Neural progenitor cell (in vitro differentiated cells): ENCODE data around the gene SPATA22.

ENCODE experiments used
- EZH2 ChIP-seq: fragments of 200-600 bp; sonication (generic); IDR thresholded peaks from 2 replicates; pipeline ENCODE4 v1.6.1; 2017; ENCODE audit warnings: antibody characterized with exemption, mild to moderate bottlenecking, moderate library complexity
- EZH2phosphoT487 ChIP-seq: fragments of 200-600 bp; sonication (generic); IDR thresholded peaks from 2 replicates; pipeline ENCODE4 v1.6.1; 2017; ENCODE audit warnings: antibody characterized with exemption
- TF ChIP-seq, protein P1 (sequence below): fragments of 200-600 bp; sonication (generic); IDR thresholded peaks from 2 replicates; pipeline ENCODE4 v1.5.1; 2017; ENCODE audit warnings: antibody characterized with exemption, mild to moderate bottlenecking

DNA sequence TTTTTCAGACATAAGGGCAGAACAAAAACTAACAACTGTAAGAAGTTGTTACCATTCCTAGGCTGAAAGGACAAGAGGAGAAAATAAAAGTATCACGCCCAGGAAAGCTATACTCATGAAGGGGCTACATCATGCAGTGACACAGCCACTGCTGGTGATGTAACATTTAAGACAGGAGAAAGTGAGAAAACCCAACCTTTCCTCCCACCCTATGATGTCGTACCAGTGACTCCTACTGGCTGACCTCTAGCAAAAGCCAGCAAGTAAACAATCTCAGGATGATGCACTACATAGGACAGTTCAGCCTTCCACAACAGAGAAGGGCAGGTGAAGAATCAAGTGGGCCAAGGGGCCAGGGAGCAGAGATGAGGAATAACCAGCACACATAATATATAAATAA is 24.0 kb downstream of the SPATA22 start:
- TF ChIP-seq, protein P1, sequence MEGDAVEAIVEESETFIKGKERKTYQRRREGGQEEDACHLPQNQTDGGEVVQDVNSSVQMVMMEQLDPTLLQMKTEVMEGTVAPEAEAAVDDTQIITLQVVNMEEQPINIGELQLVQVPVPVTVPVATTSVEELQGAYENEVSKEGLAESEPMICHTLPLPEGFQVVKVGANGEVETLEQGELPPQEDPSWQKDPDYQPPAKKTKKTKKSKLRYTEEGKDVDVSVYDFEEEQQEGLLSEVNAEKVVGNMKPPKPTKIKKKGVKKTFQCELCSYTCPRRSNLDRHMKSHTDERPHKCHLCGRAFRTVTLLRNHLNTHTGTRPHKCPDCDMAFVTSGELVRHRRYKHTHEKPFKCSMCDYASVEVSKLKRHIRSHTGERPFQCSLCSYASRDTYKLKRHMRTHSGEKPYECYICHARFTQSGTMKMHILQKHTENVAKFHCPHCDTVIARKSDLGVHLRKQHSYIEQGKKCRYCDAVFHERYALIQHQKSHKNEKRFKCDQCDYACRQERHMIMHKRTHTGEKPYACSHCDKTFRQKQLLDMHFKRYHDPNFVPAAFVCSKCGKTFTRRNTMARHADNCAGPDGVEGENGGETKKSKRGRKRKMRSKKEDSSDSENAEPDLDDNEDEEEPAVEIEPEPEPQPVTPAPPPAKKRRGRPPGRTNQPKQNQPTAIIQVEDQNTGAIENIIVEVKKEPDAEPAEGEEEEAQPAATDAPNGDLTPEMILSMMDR = peak; percentile 46
- TF ChIP-seq EZH2phosphoT487 (no peak), EZH2 (no peak)
